GM12874 (cell line): ENCODE results near the gene SLC16A2.

Experiments used
- CTCF ChIP-seq: IDR thresholded peaks from 2 replicates; pipeline ENCODE4 v1.5.1; 2011; ENCODE audit warnings: low read depth, mild to moderate bottlenecking, control low read depth, low read length, moderate library complexity; ENCODE audit not compliant: insufficient read depth

The SLC16A2 gene

GRCh38 chrX:74507191-74507590 is 85.9 kb downstream of the SLC16A2 start:
- TF ChIP-seq CTCF: no peak

GRCh38 chrX:74509989-74510388 is 88.7 kb downstream of the SLC16A2 start:
- TF ChIP-seq CTCF: no peak

- no peak for TF ChIP-seq CTCF
Measured at GRCh38 chrX:74510401-74510800, 89.1 kb downstream of the SLC16A2 start.

GRCh38 chrX:74511704-74512103 is 90.4 kb downstream of the SLC16A2 start:
- no peak for TF ChIP-seq CTCF

GRCh38 chrX:74514384-74514783 is 93.1 kb downstream of the SLC16A2 start:
- TF ChIP-seq CTCF: no peak

- no peak for TF ChIP-seq CTCF
Measured at GRCh38 chrX:74515356-74515755, 94.1 kb downstream of the SLC16A2 start.

GRCh38 chrX:74519870-74520269 is 98.6 kb downstream of the SLC16A2 start:
- TF ChIP-seq CTCF: no peak

GRCh38 chrX:74520291-74520690 is 99.0 kb downstream of the SLC16A2 start:
- TF ChIP-seq CTCF: no peak
